Measurements from ENCODE around the gene AKT1S1.
A peak's percentile ranks its signal among the peaks of the same experiment; 100 is the strongest.
"Not testable (repeated sequence)": the region's sequence is repeated elsewhere in the genome, so short reads cannot be mapped to it uniquely, and the experiment has no call there.

Gene AKT1S1

DNA sequence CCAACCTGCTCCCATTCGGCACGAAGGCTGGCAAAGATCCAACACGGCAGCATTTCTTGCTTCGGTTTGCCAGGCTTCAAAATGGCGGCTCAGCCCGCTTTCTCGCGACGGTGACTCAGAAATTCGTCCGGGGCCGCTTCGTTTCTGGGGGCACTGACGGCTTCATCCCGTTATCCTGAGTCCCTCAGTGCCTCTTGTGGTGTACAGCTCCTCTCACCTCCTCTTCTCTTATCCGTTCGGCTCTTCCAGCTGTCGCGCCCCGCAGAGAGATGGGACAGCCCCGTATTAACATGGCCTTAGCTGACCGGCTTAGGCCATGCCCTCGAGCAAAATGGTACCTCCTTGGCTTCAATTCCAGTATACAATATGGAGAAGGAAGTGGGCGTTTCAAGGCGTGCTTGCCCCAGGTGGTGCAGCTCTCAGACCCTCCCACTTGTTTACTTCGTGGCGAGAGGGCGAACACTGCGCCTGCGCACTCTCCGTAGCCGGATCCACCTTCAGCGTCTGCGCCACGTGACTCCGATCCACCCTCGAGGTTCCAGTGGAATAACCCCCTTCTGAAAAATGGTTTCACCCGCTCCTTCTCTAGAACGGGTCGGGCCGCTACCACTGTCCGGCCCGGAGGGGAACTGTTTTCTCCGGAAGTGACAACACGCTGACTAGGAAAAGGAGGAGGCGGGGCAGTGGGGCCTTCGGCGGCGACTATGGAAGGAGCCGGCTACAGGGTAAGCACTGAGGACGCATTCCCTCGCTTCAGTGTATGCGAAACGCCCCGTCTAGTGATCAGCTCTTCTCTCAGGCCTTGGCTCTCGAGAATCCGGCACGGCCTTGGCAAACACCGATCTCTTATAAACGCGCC, at the start of gene AKT1S1, which contains the start of gene TBC1D17:
Gene AKT1S1, minus strand, starts transcription at position 336 of the 859 bp plus-strand sequence. CDS start 4,060 bp downstream, outside the sequence.
Gene TBC1D17, plus strand, starts transcription at position 683 of the 859 bp plus-strand sequence. Its CDS starts 22 bp downstream, at position 705.
- H3K27ac Mint-ChIP-seq = peak within 1 kb of the TSS; percentile 94
- peaks cover 26% of the 10 kb centered on the region for H3K4me1 Mint-ChIP-seq
- no peaks in the 10 kb centered on the region for H3K9me3 Mint-ChIP-seq
- no peak within 1 kb of the TSS for H3K4me3 Mint-ChIP-seq
- H3K27me3 Mint-ChIP-seq = no peaks in the 10 kb centered on the region
- H3K36me3 Mint-ChIP-seq = no peaks in the 10 kb centered on the region

DNA sequence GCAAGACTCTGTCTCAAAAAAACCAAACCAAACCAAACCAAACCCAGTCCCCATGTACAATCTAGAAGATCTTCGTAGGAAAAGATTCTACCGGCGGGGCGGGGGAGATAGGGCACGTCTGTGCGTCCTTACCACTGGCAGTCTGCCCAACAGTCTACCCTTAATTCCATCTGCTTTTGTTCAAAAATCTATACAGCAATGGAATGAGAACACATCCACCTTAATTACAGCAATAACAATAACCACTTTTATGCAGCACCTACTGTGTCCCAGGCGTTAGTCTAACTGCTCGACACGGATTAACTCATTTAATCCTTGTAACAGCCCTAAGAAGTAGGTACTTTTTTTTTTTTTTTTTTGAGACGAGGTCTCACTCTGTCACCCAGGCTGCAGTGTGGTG, 49.4 kb upstream of the AKT1S1 start:
- no peaks in the 10 kb centered on the region for H3K9me3 Mint-ChIP-seq
- H3K4me3 Mint-ChIP-seq = peak overlapping the region; percentile 4
- peaks cover 51% of the 10 kb centered on the region for H3K4me1 Mint-ChIP-seq
- peak overlapping the region; percentile 30 for H3K27ac Mint-ChIP-seq
- H3K36me3 Mint-ChIP-seq = peaks cover 22% of the 10 kb centered on the region
- H3K27me3 Mint-ChIP-seq = peaks cover 1% of the 10 kb centered on the region

DNA sequence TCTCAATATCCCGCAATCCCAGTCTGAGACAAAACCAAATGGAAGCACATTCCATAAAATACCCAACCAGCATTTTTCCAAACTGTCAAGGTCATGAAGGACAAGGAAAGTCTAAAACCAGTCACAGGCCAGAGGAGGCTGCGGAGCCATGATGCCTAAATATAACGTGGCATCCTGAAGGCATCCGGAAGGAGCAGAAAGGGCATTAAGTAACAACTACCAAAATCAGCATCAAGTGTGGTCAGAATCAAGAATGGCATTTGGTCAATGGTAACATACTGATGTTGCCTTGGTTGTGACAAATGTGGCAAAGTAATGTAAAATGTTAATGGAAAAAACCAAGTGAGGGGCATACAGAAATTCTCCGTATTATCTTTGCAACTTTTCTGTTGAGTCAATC, 48.3 kb upstream of the AKT1S1 start:
- Mint-ChIP-seq H3K36me3 (peaks cover 19% of the 10 kb centered on the region), H3K9me3 (no peaks in the 10 kb centered on the region), H3K4me3 (peak overlapping the region; percentile 51), H3K27ac (no peak overlapping the region), H3K4me1 (peaks cover 47% of the 10 kb centered on the region), H3K27me3 (peaks cover 1% of the 10 kb centered on the region)

DNA sequence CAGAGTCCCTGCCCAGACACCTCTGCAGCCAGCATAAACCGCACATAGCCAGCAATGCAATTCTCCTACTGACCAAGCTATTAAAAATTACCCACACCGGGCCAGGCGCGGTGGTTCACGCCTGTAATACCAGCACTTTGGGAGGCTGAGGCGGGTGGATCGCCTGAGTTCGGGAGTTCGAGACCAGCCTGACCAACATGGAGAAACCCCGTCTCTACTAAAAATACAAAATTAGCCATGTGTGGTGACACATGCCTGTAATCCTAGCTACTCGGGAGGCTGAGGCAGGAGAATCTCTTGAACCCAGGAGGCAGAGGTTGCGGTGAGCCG, 47.7 kb upstream of the AKT1S1 start:
- Mint-ChIP-seq H3K4me1 (peaks cover 44% of the 10 kb centered on the region), H3K36me3 (peaks cover 15% of the 10 kb centered on the region)
- H3K27ac Mint-ChIP-seq = not testable (repeated sequence)

DNA sequence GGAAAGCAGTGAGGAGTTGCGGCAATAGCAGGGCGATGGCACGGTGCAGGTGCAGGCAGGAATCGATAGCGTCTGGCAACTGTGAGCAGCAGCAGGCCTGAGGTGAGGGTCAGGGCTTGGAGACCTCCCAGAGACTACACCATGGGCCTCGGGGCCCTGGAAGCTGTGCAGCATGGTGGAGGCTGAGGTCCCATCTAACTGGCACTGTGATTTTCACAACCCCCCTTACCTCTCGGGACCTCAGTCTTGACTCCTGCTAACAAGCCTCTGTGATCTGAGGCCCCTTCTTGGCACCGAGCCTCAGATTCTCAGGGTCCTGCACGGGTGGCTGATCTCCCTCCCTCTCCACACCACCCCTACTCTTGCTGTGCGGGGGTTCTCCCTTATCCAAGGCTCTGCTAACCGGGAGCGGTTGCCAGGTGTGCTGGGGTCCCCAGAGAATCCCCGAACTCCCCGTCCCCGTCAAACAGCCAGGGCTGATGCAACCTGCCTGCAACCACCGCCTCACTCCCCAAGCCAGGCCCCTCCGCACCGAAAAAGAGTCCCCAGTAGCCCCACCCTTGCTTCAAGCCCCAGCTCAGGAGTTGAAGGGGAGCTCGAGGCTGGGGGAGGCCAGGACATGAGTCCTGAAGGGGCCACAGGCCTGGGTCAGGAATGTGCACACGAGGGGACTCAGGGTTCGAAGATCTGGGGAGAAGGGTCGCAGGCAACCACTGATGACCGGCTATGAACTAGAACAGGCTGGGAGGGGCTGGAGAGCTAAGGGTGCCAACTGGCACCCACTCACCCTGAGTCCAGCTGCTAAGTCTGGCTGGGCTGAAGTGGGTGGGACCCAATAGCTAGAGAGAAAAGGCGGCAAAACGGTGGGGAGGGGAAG, 47.1 kb upstream of the AKT1S1 start:
- H3K27ac Mint-ChIP-seq = no peak overlapping the region
- H3K4me1 Mint-ChIP-seq = peaks cover 48% of the 10 kb centered on the region

More for the DNA sequence above, 47.7 kb upstream of the AKT1S1 start:
- not testable (repeated sequence) for H3K9me3 Mint-ChIP-seq, H3K4me3 Mint-ChIP-seq, H3K27me3 Mint-ChIP-seq

DNA sequence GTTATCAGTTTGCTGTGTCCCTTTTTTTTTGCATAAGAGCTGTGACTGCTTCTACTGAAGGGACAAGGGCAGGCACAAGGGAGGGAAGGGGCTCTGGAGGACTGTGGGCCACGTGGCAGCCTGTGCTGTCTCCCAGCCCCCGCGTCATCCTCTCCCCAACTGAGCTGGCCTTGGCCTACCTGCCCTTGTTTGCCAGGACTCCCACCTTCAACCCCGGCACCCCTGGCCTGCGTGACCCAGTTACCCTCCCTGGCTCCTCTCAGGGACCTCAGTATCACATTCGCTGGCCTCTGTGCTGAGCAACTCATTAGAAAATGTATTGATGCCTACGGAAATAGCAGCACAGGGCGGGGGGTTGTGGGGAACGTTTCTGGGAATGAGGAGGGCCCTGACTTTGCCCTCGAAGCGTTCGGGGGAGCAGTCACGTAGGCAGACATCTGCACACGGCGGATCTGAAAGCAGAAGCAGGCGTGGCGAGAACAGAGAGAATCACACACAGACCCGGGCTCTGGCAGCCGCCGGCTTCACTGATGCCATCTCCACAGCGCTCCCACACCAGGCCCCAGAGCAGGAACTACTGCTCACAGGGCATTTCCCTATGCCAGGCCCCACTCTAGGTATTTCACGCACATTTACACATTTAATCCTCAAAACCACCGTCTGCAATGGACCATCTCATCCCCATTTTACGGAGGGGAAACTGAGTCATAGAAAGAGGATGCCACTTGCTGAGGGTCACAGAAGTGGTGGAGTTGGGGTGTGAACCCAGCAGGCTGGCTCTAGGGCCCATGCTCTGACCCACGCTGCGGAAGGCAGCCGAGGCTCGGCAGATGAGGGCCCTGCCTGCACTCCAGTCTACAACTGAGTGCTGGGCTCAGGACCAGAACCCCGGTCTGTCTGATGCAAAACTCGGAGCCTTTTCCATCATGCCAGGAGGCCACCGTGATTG, 46.2 kb upstream of the AKT1S1 start:
- Mint-ChIP-seq H3K27me3 (no peaks in the 10 kb centered on the region), H3K9me3 (no peaks in the 10 kb centered on the region), H3K4me1 (peaks cover 51% of the 10 kb centered on the region), H3K36me3 (peaks cover 12% of the 10 kb centered on the region), H3K4me3 (no peak overlapping the region), H3K27ac (no peak overlapping the region)

More for the DNA sequence above, 47.1 kb upstream of the AKT1S1 start:
- peaks cover 13% of the 10 kb centered on the region for H3K36me3 Mint-ChIP-seq
- no peak overlapping the region for H3K4me3 Mint-ChIP-seq
- H3K27me3 Mint-ChIP-seq = no peaks in the 10 kb centered on the region
- no peaks in the 10 kb centered on the region for H3K9me3 Mint-ChIP-seq

DNA sequence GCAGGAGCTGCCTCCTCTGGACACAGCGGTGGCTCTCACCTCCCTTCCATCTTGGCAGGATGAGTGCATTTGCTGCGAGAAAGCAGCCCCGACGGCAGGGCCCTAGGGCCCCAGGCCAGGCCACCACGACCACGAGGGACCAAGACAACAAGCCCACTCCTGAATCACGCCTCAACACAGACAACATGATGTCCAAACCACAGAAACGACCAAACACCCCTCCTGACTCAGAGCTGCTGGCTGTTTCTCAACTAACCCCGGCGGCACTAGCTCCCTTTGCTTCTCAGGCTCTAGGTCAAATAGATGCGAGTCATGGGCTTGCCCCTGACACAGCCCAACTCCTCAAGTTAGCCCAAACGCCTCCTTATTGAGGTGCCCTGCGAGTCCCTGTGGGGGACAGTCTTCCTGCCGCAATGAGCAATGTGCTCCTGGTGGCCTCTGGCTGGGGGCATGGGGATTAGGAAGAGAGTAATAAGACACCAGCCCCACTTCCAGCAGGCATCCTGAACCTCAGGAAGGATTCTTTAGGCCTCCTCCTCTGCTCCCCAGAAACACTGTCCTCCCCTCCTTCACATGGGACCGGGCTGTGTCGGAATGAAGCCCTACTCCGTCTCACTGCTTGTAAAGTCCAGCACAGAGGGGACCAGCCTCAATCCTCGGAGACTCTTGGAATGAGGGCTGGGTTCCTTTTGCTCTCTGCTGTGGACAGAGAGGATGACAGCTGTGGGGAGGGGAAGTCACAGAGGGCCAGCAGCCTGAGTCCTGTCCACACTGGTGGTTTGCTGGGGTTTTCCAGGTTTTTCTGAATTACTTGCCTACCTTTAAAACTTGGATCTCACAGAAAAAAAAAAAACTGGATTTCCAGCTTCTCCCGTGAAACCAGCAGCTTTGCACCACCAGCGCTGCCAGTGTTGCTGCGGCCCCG, 45.0 kb upstream of the AKT1S1 start:
- Mint-ChIP-seq H3K36me3 (peaks cover 4% of the 10 kb centered on the region), H3K27ac (no peak overlapping the region), H3K27me3 (no peaks in the 10 kb centered on the region), H3K4me1 (peaks cover 45% of the 10 kb centered on the region), H3K9me3 (no peaks in the 10 kb centered on the region), H3K4me3 (no peak overlapping the region)

DNA sequence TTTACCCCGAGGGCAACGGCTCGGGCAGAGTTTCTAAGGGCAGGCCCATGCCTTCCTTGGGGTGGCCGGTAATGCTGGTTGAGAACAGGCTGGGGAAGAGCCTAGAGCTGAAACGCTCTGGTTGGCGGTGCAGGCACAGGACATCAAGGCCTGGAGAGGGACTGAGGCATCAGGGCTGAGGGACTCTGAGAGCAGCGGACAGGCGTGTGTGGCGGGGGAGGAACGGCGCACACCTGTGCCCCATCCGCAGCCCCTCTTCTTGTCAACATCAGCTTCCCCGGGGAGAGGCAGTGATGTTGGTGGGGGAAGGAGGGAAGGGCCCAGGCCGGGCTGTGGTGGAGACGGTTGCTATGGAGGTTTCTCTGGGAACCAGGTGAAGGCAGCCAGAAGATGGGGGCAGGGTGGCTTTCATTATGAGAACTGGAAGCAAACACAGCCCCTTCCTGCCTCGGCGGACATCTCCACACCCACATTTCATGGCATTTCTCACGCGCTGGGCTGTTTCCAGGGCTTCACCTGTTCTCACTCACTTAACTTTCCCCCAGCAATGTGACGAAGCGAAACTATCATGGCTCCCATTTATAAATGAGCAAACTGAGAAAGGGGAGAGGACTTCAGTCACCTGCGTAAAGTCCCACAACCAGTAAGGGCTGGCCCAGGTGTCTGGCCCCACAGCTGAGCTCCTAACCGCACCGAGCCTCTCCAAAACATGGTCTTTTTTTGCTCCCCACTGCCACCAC, 43.6 kb upstream of the AKT1S1 start:
- H3K9me3 Mint-ChIP-seq = no peaks in the 10 kb centered on the region
- no peaks in the 10 kb centered on the region for H3K27me3 Mint-ChIP-seq
- H3K4me1 Mint-ChIP-seq = peaks cover 41% of the 10 kb centered on the region
- no peak overlapping the region for H3K4me3 Mint-ChIP-seq
- H3K36me3 Mint-ChIP-seq = peaks cover 9% of the 10 kb centered on the region
- H3K27ac Mint-ChIP-seq = no peak overlapping the region

DNA sequence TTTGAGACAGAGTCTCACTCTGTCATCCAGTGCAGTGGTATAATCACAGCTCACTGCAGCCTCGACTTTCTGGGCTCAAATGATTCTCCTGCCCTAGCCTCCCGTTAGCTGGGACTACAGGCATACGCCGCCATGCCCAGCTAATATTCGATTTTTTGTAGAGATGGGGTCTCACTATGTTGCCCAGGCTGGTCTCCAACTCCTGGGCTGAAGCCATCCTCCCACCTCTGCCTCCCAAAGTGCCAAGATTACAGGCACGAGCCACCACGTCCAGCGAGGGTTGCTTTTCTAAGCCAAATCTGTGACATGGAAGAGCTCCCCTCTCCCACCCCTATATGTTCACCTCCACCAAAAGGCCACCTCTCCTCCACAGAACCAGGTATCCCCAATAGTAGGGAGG, 40.9 kb upstream of the AKT1S1 start:
- Mint-ChIP-seq H3K27ac (peak overlapping the region; percentile 30), H3K9me3 (no peaks in the 10 kb centered on the region), H3K4me1 (peaks cover 38% of the 10 kb centered on the region), H3K4me3 (no peak overlapping the region), H3K36me3 (peaks cover 9% of the 10 kb centered on the region), H3K27me3 (no peaks in the 10 kb centered on the region)

DNA sequence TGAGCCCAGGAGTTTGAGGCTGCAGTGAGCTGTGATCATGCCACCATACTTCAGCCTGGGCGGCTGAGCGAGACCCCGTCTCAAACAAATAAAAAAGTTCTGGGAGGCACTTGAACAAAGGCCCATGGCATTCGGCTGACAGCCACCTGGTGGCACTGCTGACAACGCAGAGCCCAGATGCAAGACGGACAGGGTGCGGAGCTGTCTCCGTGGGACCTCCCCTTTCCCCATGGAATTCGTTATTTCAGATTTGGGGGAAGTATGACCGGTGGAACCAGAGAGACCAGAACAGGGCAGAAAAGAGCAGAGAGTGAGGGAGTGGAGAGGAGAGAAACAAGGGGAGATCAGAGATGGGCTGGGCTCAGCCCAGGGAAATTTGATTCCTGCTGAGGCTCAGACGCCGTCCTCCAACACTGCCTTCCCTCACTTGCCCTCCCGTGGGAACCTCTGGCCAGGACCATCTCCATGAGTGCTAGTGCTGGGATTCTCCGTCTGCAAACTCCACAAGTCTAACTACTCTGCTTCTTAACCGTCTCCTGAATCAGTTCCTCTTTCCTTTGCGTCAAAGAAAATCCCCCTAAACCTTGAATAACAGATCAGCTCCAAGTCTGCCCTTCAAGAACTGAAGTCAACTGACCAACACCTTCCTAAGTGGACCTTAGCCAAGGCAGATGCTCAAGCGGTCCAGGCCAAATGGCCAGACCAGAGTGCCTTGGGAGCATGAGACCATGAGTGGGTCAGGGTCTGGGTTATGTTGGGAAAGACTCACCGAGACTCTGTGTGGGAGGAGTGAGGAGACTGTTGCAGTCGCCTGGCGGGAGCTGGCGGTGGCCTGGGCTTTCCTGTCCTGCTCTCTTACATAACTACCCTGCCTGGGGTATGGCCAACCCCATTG, 39.9 kb upstream of the AKT1S1 start:
- H3K27me3 Mint-ChIP-seq = no peaks in the 10 kb centered on the region
- no peak overlapping the region for H3K4me3 Mint-ChIP-seq
- peaks cover 43% of the 10 kb centered on the region for H3K4me1 Mint-ChIP-seq
- H3K27ac Mint-ChIP-seq = peak overlapping the region; percentile 80
- no peaks in the 10 kb centered on the region for H3K9me3 Mint-ChIP-seq
- H3K36me3 Mint-ChIP-seq = peaks cover 11% of the 10 kb centered on the region

DNA sequence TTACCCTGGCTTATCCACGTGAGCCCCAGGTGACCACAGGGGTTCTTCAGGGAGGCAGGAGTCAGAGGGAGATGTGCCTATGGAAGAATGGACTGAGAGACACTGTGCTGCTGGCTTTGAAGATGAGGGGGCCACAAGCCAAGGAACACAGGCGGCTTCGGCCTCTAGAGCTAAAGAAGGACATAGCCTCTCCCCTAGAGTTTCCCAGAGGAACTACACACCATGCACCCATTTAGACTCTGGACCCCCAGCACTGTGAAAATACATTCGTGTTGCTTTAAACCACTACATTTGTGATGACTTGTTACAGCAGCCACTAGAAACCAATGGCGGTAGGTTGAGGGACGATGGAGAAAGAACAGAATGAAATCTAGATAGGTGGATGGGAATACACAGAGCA, 38.1 kb upstream of the AKT1S1 start:
- H3K4me3 Mint-ChIP-seq = no peak overlapping the region
- H3K27ac Mint-ChIP-seq = no peak overlapping the region
- no peaks in the 10 kb centered on the region for H3K27me3 Mint-ChIP-seq
- peaks cover 41% of the 10 kb centered on the region for H3K4me1 Mint-ChIP-seq
- peaks cover 11% of the 10 kb centered on the region for H3K36me3 Mint-ChIP-seq
- no peaks in the 10 kb centered on the region for H3K9me3 Mint-ChIP-seq

DNA sequence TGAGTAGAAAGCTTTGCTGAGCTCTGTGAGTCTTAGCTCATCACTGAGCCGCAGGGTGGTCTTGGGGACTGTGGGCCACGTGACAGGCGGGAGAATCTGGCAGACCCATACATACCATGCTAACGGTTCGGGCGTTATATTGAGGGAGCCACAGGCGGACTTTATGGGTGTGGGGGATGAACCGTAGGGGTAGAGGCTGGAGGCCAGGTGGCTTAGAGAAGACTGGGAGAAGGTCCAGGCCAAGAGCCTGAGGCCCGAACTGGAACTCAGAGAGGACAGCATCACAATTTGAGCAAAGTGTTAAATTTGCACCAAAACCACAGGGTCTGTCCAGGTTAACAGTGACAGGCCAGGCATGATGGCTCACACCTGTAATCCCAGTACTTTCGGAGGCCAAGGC, 36.6 kb upstream of the AKT1S1 start:
- H3K27ac Mint-ChIP-seq = no peak overlapping the region
- peaks cover 11% of the 10 kb centered on the region for H3K36me3 Mint-ChIP-seq
- H3K9me3 Mint-ChIP-seq = no peaks in the 10 kb centered on the region
- H3K4me1 Mint-ChIP-seq = peaks cover 35% of the 10 kb centered on the region
- H3K4me3 Mint-ChIP-seq = no peak overlapping the region
- H3K27me3 Mint-ChIP-seq = no peaks in the 10 kb centered on the region

Data from activated naive CD4-positive, alpha-beta T cell treated with anti-CD3 and anti-CD28 coated beads, Interleukin-2, amount 50 U/mL, for 24 hours (primary cell).